ENCODE data around the gene ZNF182.
"Not testable (repeated sequence)": the region's sequence is repeated elsewhere in the genome, so short reads cannot be mapped to it uniquely, and the experiment has no call there.

DNA sequence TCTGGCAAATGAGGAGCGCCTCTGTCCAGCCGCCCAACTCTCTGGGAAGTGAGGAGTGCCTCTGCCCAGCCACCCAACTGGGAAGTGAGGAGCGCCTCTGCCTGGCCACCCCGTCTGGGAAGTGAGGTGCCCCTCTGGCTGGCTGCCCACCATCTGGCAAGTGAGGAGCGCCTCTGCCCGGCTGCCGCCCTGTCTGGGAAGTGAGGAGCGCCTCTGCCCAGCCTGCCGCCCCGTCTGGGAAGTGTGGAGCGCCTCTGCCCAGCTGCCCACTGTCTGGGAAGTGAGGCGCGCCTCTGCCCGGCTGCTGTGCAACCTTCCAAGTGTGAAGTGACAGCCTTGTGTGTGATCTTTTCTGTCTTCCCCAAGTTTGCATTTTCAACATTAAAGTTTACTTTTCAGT lies 38.3 kb downstream of the ZNF182 start:
- not testable (repeated sequence) for TF ChIP-seq POLR2A (IDR thresholded peaks at IDR 0.05)
- TF ChIP-seq, protein P1, sequence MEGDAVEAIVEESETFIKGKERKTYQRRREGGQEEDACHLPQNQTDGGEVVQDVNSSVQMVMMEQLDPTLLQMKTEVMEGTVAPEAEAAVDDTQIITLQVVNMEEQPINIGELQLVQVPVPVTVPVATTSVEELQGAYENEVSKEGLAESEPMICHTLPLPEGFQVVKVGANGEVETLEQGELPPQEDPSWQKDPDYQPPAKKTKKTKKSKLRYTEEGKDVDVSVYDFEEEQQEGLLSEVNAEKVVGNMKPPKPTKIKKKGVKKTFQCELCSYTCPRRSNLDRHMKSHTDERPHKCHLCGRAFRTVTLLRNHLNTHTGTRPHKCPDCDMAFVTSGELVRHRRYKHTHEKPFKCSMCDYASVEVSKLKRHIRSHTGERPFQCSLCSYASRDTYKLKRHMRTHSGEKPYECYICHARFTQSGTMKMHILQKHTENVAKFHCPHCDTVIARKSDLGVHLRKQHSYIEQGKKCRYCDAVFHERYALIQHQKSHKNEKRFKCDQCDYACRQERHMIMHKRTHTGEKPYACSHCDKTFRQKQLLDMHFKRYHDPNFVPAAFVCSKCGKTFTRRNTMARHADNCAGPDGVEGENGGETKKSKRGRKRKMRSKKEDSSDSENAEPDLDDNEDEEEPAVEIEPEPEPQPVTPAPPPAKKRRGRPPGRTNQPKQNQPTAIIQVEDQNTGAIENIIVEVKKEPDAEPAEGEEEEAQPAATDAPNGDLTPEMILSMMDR (IDR thresholded peaks at IDR 0.05): not testable (repeated sequence)
